Memory B cell (primary cell): Measurements from ENCODE around the gene AAMDC.
"Not testable (repeated sequence)": the region's sequence is repeated elsewhere in the genome, so short reads cannot be mapped to it uniquely, and the experiment has no call there.

Experiments
- ATAC-seq: fragments of 150-1000 bp; cut with Tn5 transposase; 2 replicates; pipeline ENCODE4 v1.10.0; 2021; ENCODE audit warnings: low read depth, mild to moderate bottlenecking, moderate library complexity
- DNase-seq, 2 donors: peaks; one replicate each; pipeline ENCODE4 v3.0.0; 2022; ENCODE audit warnings: low spot score in 2 of 2
- H3K27ac Mint-ChIP-seq: one replicate; pipeline ENCODE4 v1.8.0; 2022; ENCODE audit warnings: mild to moderate bottlenecking, moderate library complexity, mixed read lengths
- H3K27me3 Mint-ChIP-seq: one replicate; pipeline ENCODE4 v1.8.0; 2022; ENCODE audit warnings: mixed read lengths
- H3K36me3 Mint-ChIP-seq: one replicate; pipeline ENCODE4 v1.8.0; 2022; ENCODE audit warnings: mild to moderate bottlenecking, mixed read lengths
- H3K4me1 Mint-ChIP-seq: one replicate; pipeline ENCODE4 v1.8.0; 2022; ENCODE audit warnings: mixed read lengths
- H3K4me3 Mint-ChIP-seq: one replicate; pipeline ENCODE4 v1.8.0; 2022; ENCODE audit warnings: mild to moderate bottlenecking, moderate library complexity, mixed read lengths
- H3K9me3 Mint-ChIP-seq: one replicate; pipeline ENCODE4 v1.8.0; 2022; ENCODE audit warnings: mixed read lengths

The AAMDC gene

GRCh38 chr11:77883775-77884174 is 62.8 kb downstream of the AAMDC start:
- Mint-ChIP-seq H3K36me3 (peaks cover 41% of the 10 kb centered on the region), H3K27me3 (no peaks in the 10 kb centered on the region), H3K4me1 (peaks cover 11% of the 10 kb centered on the region), H3K27ac (no peak overlapping the region), H3K4me3 (no peak overlapping the region), H3K9me3 (no peaks in the 10 kb centered on the region)
- DNase-seq (no peak), ATAC-seq (no peak)

GRCh38 chr11:77884186-77884828 is 63.4 kb downstream of the AAMDC start:
- ATAC-seq: no peak
- Mint-ChIP-seq H3K36me3 (peaks cover 44% of the 10 kb centered on the region), H3K27ac (no peak overlapping the region), H3K4me3 (no peak overlapping the region), H3K27me3 (no peaks in the 10 kb centered on the region), H3K9me3 (no peaks in the 10 kb centered on the region), H3K4me1 (peaks cover 10% of the 10 kb centered on the region)
- no peak for DNase-seq

DNA sequence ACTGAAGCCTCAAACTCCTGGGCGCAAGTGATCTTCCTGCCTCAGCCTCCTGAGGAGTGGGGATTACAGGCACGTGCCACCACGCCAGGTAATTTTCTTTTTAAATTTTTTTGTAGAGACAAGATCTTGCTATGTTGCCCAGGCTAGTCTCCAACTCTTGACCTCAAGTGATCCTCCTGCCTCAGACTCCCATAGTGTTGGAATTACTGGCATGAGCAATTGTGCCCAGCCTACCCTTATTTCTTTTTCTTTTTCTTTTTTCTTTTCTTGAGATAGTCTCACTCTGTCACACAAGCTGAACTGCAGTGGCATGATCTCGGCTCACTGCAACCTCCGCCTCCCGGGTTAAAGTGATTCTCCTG is 63.9 kb downstream of the AAMDC start:
- Mint-ChIP-seq H3K36me3 (peaks cover 45% of the 10 kb centered on the region), H3K4me1 (peaks cover 5% of the 10 kb centered on the region), H3K27me3 (no peaks in the 10 kb centered on the region), H3K27ac (no peak overlapping the region), H3K4me3 (no peak overlapping the region), H3K9me3 (no peaks in the 10 kb centered on the region)
- ATAC-seq: no peak
- no peak for DNase-seq

- Mint-ChIP-seq H3K27ac (no peak overlapping the region), H3K27me3 (no peaks in the 10 kb centered on the region), H3K4me3 (no peak overlapping the region), H3K36me3 (peaks cover 48% of the 10 kb centered on the region), H3K9me3 (no peaks in the 10 kb centered on the region), H3K4me1 (no peaks in the 10 kb centered on the region)
- ATAC-seq (no peak), DNase-seq (no peak)
Observed at GRCh38 chr11:77886401-77886800, 65.5 kb downstream of the AAMDC start.

DNA sequence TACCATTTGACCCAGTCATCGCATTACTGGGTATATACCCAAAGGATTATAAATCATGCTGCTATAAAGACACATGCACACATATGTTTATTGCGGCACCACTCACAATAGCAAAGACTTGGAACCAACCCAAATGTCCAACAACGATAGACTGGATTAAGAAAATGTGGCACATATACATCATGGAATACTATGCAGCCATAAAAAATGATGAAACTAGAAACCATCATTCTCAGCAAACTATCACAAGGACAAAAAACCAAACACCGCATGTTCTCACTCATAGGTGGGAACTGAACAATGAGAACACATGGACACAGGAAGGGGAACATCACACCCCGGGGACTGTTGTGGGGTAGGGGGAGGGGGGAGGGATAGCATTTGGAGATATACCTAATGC is 68.1 kb downstream of the AAMDC start:
- peaks cover 41% of the 10 kb centered on the region for H3K36me3 Mint-ChIP-seq
- not testable (repeated sequence) for ATAC-seq, H3K27me3 Mint-ChIP-seq

GRCh38 chr11:77890100-77890614 is 69.2 kb downstream of the AAMDC start:
- not testable (repeated sequence) for ATAC-seq, H3K4me3 Mint-ChIP-seq, H3K27ac Mint-ChIP-seq, H3K27me3 Mint-ChIP-seq, H3K4me1 Mint-ChIP-seq, H3K9me3 Mint-ChIP-seq, DNase-seq
- H3K36me3 Mint-ChIP-seq: peaks cover 38% of the 10 kb centered on the region

More for the DNA sequence above, 68.1 kb downstream of the AAMDC start:
- not testable (repeated sequence) for DNase-seq, H3K4me1 Mint-ChIP-seq, H3K4me3 Mint-ChIP-seq, H3K27ac Mint-ChIP-seq, H3K9me3 Mint-ChIP-seq

DNA sequence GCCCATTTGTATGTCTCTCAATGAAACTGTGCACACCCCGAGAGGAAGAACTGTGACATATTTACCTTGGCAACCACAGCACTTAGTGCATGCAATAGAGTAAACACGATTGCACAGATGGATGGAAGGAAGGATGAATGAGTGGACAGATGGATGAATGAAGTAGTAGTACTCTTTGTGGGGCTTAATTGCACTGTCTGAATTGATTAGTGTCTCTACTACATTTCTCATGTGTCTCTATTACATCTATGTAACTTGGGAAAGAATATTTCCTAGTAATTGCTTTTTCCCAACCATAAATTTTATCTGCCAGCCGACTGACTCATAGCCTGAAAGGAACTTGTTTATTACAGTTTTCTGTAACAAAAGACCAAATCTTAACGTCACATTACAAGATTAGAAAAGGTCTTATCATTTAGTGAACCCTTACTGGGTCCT is 69.7 kb downstream of the AAMDC start:
- not testable (repeated sequence) for H3K27ac Mint-ChIP-seq, H3K4me3 Mint-ChIP-seq, ATAC-seq, DNase-seq, H3K4me1 Mint-ChIP-seq, H3K9me3 Mint-ChIP-seq, H3K27me3 Mint-ChIP-seq
- H3K36me3 Mint-ChIP-seq: peaks cover 36% of the 10 kb centered on the region

DNA sequence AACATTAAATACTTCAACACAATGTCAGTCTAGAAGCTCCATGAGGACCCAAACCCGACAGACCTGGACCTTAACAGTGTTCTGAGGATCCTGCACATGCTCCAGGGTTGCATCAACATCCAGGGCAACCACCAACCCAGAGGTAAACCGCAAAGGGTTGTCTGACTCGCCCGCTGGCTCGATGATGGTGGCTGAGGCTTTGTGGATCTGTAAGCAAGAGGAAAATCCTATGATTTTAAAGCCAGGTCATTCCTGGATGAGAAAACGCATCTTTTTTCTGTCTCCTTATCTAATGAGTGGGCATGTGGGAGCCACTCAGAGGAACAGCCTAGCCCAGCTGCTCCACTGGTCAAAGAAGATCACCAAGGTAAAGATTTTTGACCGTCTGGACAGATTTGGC is 70.3 kb downstream of the AAMDC start:
- not testable (repeated sequence) for H3K4me3 Mint-ChIP-seq, H3K9me3 Mint-ChIP-seq, H3K27ac Mint-ChIP-seq, H3K4me1 Mint-ChIP-seq, H3K27me3 Mint-ChIP-seq, DNase-seq, ATAC-seq
- peaks cover 38% of the 10 kb centered on the region for H3K36me3 Mint-ChIP-seq

GRCh38 chr11:77891703-77892102 is 70.8 kb downstream of the AAMDC start:
- not testable (repeated sequence) for ATAC-seq, H3K4me3 Mint-ChIP-seq, H3K27ac Mint-ChIP-seq, H3K9me3 Mint-ChIP-seq, DNase-seq, H3K4me1 Mint-ChIP-seq, H3K27me3 Mint-ChIP-seq
- H3K36me3 Mint-ChIP-seq: peaks cover 36% of the 10 kb centered on the region

DNA sequence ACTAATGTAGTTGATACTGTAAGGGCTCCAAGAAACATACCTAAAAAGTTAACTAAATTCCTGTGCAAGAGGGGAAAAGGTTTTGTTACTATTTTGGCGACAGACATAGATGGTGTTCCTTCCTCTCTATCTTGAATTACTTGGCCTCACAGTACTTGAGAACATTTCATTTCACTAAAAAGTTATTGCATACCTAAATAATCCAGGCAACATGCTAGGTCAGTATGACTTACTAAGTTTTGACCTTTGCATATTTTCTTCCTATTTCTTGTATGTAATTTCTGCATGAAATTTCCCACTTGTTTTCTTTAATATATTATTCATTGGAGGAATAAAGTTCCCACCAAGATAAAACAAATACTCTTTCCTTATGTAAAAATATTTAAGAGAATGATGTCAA is 74.0 kb downstream of the AAMDC start:
- H3K27me3 Mint-ChIP-seq, ATAC-seq: not testable (repeated sequence)
- H3K36me3 Mint-ChIP-seq: peaks cover 24% of the 10 kb centered on the region

GRCh38 chr11:77908835-77909234 is 87.9 kb downstream of the AAMDC start:
- DNase-seq (no peak), ATAC-seq (no peak)
- peaks cover 25% of the 10 kb centered on the region for H3K36me3 Mint-ChIP-seq
- H3K4me1 Mint-ChIP-seq: no peaks in the 10 kb centered on the region
- no peaks in the 10 kb centered on the region for H3K9me3 Mint-ChIP-seq
- H3K27ac Mint-ChIP-seq: no peak overlapping the region
- no peak overlapping the region for H3K4me3 Mint-ChIP-seq
- no peaks in the 10 kb centered on the region for H3K27me3 Mint-ChIP-seq

More for the DNA sequence above, 74.0 kb downstream of the AAMDC start:
- not testable (repeated sequence) for H3K4me1 Mint-ChIP-seq, H3K9me3 Mint-ChIP-seq, DNase-seq, H3K4me3 Mint-ChIP-seq, H3K27ac Mint-ChIP-seq

DNA sequence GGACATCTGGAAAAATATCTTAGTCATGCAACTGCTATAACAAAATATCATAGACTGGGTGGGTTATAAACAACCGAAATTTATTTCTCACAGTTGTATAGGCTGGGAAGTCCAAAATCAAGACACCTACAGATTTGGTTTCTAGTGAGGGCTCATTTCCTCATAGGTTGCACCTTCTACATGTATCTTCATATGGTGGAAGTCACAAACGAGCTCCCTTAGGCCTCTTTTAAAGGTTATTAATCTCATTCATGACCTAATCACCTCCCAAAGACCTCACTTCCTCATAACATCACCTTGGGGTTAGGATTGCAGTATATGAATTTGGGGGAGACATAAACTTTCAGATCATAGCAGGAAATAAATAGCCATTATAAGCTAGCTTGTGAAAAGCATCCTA is 88.3 kb downstream of the AAMDC start:
- H3K27me3 Mint-ChIP-seq: no peaks in the 10 kb centered on the region
- no peak overlapping the region for H3K4me3 Mint-ChIP-seq
- H3K4me1 Mint-ChIP-seq: no peaks in the 10 kb centered on the region
- H3K36me3 Mint-ChIP-seq: peaks cover 25% of the 10 kb centered on the region
- no peaks in the 10 kb centered on the region for H3K9me3 Mint-ChIP-seq
- no peak overlapping the region for H3K27ac Mint-ChIP-seq
- ATAC-seq: no peak
- DNase-seq: no peak

GRCh38 chr11:77910828-77911227 is 89.9 kb downstream of the AAMDC start:
- H3K27me3 Mint-ChIP-seq, H3K9me3 Mint-ChIP-seq, H3K4me3 Mint-ChIP-seq, H3K27ac Mint-ChIP-seq, H3K4me1 Mint-ChIP-seq, DNase-seq, ATAC-seq: not testable (repeated sequence)
- H3K36me3 Mint-ChIP-seq: peaks cover 22% of the 10 kb centered on the region

GRCh38 chr11:77913608-77914306 is 92.8 kb downstream of the AAMDC start:
- not testable (repeated sequence) for DNase-seq, H3K4me1 Mint-ChIP-seq, H3K27me3 Mint-ChIP-seq, H3K9me3 Mint-ChIP-seq, ATAC-seq, H3K27ac Mint-ChIP-seq, H3K4me3 Mint-ChIP-seq
- H3K36me3 Mint-ChIP-seq: peaks cover 24% of the 10 kb centered on the region
